HepG2 (cell line): ENCODE measurements around the gene SLCO4A1. TPM values are rescaled to one million over a fixed set of nuclear protein-coding genes. Genes with fewer than 3 reads are reported as not detected.
A peak's percentile ranks its signal among the peaks of the same experiment; 100 is the strongest.

Experiments
- ARNT ChIP-seq: fragments of 450-650 bp; IDR thresholded peaks from 2 replicates; pipeline ENCODE4 v1.6.1; 2017
- ATM ChIP-seq: fragments of 450-650 bp; IDR thresholded peaks from 2 replicates; pipeline ENCODE4 v1.7.1; 2017; ENCODE audit warnings: mild to moderate bottlenecking, borderline replicate concordance
- EEA1 ChIP-seq: sonication (generic); formaldehyde crosslinking; IDR thresholded peaks from 2 replicates; pipeline ENCODE4 v1.5.1; 2020; ENCODE audit warnings: mild to moderate bottlenecking, missing genetic modification reagents, borderline replicate concordance
- FOSL1 ChIP-seq: sonication (generic); formaldehyde crosslinking; IDR thresholded peaks from 2 replicates; pipeline ENCODE4 v1.9.0; 2021; ENCODE audit warnings: missing genetic modification reagents, borderline replicate concordance
- HIVEP1 ChIP-seq: sonication (generic); formaldehyde crosslinking; IDR thresholded peaks from 2 replicates; pipeline ENCODE4 v1.4.0; 2020; ENCODE audit warnings: mild to moderate bottlenecking, missing genetic modification reagents
- HNRNPL ChIP-seq: fragments of 200-400 bp; formaldehyde crosslinking; IDR thresholded peaks from 2 replicates; pipeline ENCODE4 v1.6.1; 2017; ENCODE audit warnings: mild to moderate bottlenecking, low read depth, low read length
- HOMEZ ChIP-seq: IDR thresholded peaks from 2 replicates; pipeline ENCODE4 v1.6.1; 2016; ENCODE audit warnings: low read depth
- NR0B2 ChIP-seq: sonication (generic); formaldehyde crosslinking; IDR thresholded peaks from 2 replicates; pipeline ENCODE4 v1.4.0; 2020; ENCODE audit warnings: mild to moderate bottlenecking, missing genetic modification reagents
- NR1H2 ChIP-seq: sonication (generic); formaldehyde crosslinking; IDR thresholded peaks from 2 replicates; pipeline ENCODE4 v1.8.1; 2022; ENCODE audit warnings: low read depth, missing genetic modification reagents, borderline replicate concordance
- RXRB ChIP-seq: IDR thresholded peaks from 2 replicates; pipeline ENCODE4 v1.6.1; 2016; ENCODE audit warnings: borderline replicate concordance, missing genetic modification reagents, missing compliant biosample characterization
- TRAFD1 ChIP-seq: sonication (generic); formaldehyde crosslinking; IDR thresholded peaks from 2 replicates; pipeline ENCODE4 v1.5.1; 2020; ENCODE audit warnings: missing genetic modification reagents, mild to moderate bottlenecking, borderline replicate concordance
- UBTF ChIP-seq: sonication (generic); formaldehyde crosslinking; IDR thresholded peaks from 2 replicates; pipeline ENCODE4 v1.4.0; 2020; ENCODE audit warnings: mild to moderate bottlenecking, missing genetic modification reagents
- ZBTB42 ChIP-seq: sonication (generic); formaldehyde crosslinking; IDR thresholded peaks from 2 replicates; pipeline ENCODE4 v1.5.0; 2020; ENCODE audit warnings: mild to moderate bottlenecking, missing genetic modification reagents
- ZC3H4 ChIP-seq: sonication (generic); formaldehyde crosslinking; IDR thresholded peaks from 2 replicates; pipeline ENCODE4 v1.4.0; 2020; ENCODE audit warnings: missing genetic modification reagents, borderline replicate concordance
- ZFP37 ChIP-seq: sonication (generic); formaldehyde crosslinking; IDR thresholded peaks from 2 replicates; pipeline ENCODE4 v1.4.0; 2020; ENCODE audit warnings: missing genetic modification reagents, borderline replicate concordance
- ZNF225 ChIP-seq: sonication (generic); formaldehyde crosslinking; IDR thresholded peaks from 2 replicates; pipeline ENCODE4 v1.4.0; 2020; ENCODE audit warnings: mild to moderate bottlenecking, missing genetic modification reagents
- ZNF512B ChIP-seq: sonication (generic); formaldehyde crosslinking; IDR thresholded peaks from 2 replicates; pipeline ENCODE4 v1.5.1; 2020; ENCODE audit warnings: missing genetic modification reagents, mild to moderate bottlenecking, borderline replicate concordance
- ZNF670 ChIP-seq: sonication (generic); formaldehyde crosslinking; IDR thresholded peaks from 2 replicates; pipeline ENCODE4 v1.8.0; 2022; ENCODE audit warnings: mild to moderate bottlenecking, missing genetic modification reagents, borderline replicate concordance
- ZNF773 ChIP-seq: sonication (generic); formaldehyde crosslinking; IDR thresholded peaks from 2 replicates; pipeline ENCODE4 v1.4.0; 2020; ENCODE audit warnings: missing genetic modification reagents, borderline replicate concordance
- ZNF777 ChIP-seq: sonication (generic); formaldehyde crosslinking; IDR thresholded peaks from 2 replicates; pipeline ENCODE4 v1.4.0; 2020; ENCODE audit warnings: missing genetic modification reagents
- ZNF781 ChIP-seq: sonication (generic); formaldehyde crosslinking; IDR thresholded peaks from 2 replicates; pipeline ENCODE4 v1.5.1; 2020; ENCODE audit warnings: borderline replicate concordance, mild to moderate bottlenecking, missing genetic modification reagents; ENCODE audit errors: not compliant biosample characterization
- polyA plus RNA-seq, 8 experiments: library from polyadenylated mRNA; depleted of rRNA in 3 of 8; stranded (reverse) in 7 of 8; unstranded in 1 of 8; fragments of >200 nt; fragmentation: Illumina TruSeq in 4 of 8; extraction: Trizol in 4 of 8; gene quantifications; 2 replicates each; pipeline versions ENCODE4 v1.2.1 to v1.2.3, GENCODE V29; 2011 to 2016; ENCODE audit warnings: low read depth in 4 of 8, missing spikeins in 1 of 8, mixed read lengths in 1 of 8; ENCODE audit not compliant: insufficient read depth in 1 of 8
- total RNA-seq, 5 experiments: library from RNA; depleted of rRNA; stranded (reverse); fragments of >200 nt; fragmentation: Illumina TruSeq; extraction: Trizol; gene quantifications; 2 replicates each; pipeline ENCODE4 v1.2.3, GENCODE V29; 2016; ENCODE audit warnings: low read depth in 1 of 5

SLCO4A1 gene
- total and polyA plus RNA-seq, 2 of the 13 experiments (the other 11 are each of a cell fraction or from before 2014, with no cell fraction given) = 55.5 to 112 TPM

GRCh38 chr20:62634330-62634967, 7.9 kb upstream of the SLCO4A1 start (continued):
- TF ChIP-seq TRAFD1 (CRISPR knock-in tag) = no peak
- no peak for TF ChIP-seq ZFP37 (CRISPR knock-in tag)
- no peak for TF ChIP-seq FOSL1 (CRISPR knock-in tag)
- no peak for TF ChIP-seq RXRB (CRISPR knock-in tag)
- peak; percentile 60 for TF ChIP-seq HIVEP1
- no peak for TF ChIP-seq ATM
- TF ChIP-seq ZNF781 (CRISPR knock-in tag) = no peak
- TF ChIP-seq HNRNPL = 0 out of 2 replicates have a peak, but pooled peaks have one; percentile 16
- TF ChIP-seq ZC3H4 = no peak
- TF ChIP-seq ZBTB42 (CRISPR knock-in tag) = no peak
- TF ChIP-seq ZNF512B (CRISPR knock-in tag) = no peak
- TF ChIP-seq EEA1 (CRISPR knock-in tag) = 0 out of 2 replicates have a peak, but pooled peaks have one; percentile 78
- TF ChIP-seq ZNF670 = 0 out of 2 replicates have a peak, but pooled peaks have one; percentile 51
- no peak for TF ChIP-seq ZNF773 (CRISPR knock-in tag)
- TF ChIP-seq HOMEZ = no peak
- no peak for TF ChIP-seq NR0B2 (CRISPR knock-in tag)
- TF ChIP-seq UBTF = no peak
- no peak for TF ChIP-seq ARNT
- no peak for TF ChIP-seq ZNF225
- TF ChIP-seq ZNF777 (CRISPR knock-in tag) = no peak
- TF ChIP-seq NR1H2 (CRISPR knock-in tag) = no peak
